Left ventricle myocardium superior (tissue), 1 donor: Measurements from ENCODE around the gene VPS13D. TPM values are rescaled to one million over a fixed set of nuclear protein-coding genes. Genes with fewer than 3 reads are reported as not detected.
"Not testable (repeated sequence)": the region's sequence is repeated elsewhere in the genome, so short reads cannot be mapped to it uniquely, and the experiment has no call there.

ENCODE experiments used
- ATAC-seq: fragments of 200-7000 bp; cut with Tn5 transposase; one replicate; pipeline ENCODE4 v1.9.1; 2020; ENCODE audit warnings: mild to moderate bottlenecking, moderate library complexity
- DNase-seq: peaks from one replicate; pipeline ENCODE4 v3.0.0-alpha.2; 2020
- intact Hi-C: fragments of 100-400 bp; cut with micrococcal nuclease; formaldehyde crosslinking; loops from one replicate; pipeline ENCODE4 v1.11.0; 2022
- total RNA-seq: library from RNA; stranded (reverse); fragmentation: NEBNext Ultra II Directional; extraction: Animal tissue kit (Norgen Biotek cat#: 25700); gene quantifications from one replicate; pipeline ENCODE4 v1.2.1, GENCODE V29; 2021
- donor health status: DM: no; HTN: yes; CAD: no; lungs with severe emphysema.

Gene VPS13D
- total RNA-seq, 1 donor from 2014 or later, result 112 TPM

DNA sequence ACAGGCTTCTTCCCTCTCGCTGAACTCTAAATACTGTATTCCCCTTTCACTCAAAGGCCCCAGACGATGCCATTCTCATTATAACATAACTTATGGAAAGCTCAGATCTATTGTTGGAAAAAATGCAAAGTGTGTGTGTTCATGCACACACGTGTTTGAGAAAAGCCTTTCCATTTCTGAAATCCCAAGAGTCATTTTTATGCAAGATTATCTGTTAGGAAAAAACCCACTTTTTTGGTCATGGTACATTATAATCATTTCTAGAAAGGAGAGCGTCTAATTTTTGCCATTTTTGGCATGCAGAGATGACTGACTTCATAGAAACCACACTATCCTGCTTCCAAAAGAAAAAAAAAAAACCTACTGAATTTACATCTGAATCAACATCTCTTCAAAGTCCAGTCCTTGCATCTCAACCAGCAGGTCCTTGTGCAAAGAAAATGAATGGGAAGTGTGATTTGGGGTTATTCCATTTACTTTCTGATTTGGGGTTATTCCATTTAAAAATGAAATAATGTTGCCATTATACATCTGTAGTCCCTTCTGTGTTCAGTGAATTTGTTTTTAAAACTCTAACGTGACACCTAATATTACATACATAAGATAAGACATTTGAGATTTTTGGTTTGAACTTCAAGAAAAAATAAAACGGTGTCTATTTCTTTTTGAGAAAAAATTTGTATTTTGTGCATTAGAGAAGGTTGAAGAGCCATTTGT is 237.9 kb downstream of the VPS13D start:
- ATAC-seq, result no peak
- intact Hi-C loops, result no loop called here
- DNase-seq, result no peak

DNA sequence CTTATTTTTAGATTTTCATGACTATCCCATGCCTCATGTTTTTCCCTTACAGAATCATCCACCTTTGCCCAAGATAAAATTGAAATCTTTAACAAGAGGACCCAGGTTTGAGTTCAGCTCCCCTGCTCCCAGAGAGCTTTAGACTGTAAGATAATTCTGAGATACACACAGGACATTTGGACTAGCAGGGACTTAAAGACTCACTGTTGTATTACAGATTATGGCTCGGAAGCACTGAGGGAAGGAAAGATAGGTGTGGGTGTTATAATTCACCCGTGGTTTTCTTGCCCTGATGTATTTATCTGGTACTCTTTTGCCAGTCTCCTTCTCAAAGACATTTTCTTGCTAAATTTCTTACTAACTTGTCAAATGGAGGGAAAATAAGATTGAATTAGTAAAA is 238.5 kb downstream of the VPS13D start:
- ATAC-seq, result no peak
- intact Hi-C loops, result no loop called here
- DNase-seq, result no peak

DNA sequence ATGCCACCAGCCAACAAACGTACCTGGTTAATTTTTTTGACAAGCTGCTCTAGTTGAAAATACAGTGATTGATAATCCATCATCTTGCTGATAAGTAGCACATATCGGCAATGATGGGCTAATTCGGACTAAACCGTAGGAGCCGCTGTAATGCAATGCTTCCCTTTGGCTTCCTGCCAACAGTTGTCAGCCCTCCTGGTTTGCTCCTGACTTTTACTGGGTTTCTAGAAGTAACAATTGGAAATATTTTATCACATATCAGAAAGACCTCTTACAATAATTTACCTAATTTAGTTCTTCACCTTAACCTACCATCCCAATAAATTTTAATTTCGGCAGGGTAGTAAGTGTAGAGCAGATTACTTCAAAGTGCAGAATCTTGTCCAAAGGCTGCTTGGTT is 239.7 kb downstream of the VPS13D start:
- DNase-seq (no peak), ATAC-seq (no peak)
- intact Hi-C loops, result no loop called here

DNA sequence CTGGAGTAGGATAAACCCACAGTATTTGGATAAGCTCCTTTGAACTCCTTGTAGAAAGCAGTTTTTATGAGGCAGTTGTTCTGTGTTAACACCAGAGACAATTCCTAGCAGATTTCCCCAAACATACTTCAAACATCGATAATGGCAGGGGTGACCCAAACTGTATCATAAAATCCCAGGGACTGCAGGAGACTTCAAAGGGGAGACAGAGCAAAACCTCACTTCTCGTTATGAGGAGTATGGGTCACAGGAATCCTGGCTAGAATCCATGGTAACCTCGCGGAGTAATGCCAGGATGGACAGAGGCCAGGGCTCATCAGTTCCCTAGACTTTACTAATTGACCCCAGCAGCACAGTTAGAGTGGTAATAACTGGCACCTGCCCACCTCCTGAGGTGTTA is 240.2 kb downstream of the VPS13D start:
- DNase-seq (no peak), ATAC-seq (no peak)
- intact Hi-C loops, result no loop called here

DNA sequence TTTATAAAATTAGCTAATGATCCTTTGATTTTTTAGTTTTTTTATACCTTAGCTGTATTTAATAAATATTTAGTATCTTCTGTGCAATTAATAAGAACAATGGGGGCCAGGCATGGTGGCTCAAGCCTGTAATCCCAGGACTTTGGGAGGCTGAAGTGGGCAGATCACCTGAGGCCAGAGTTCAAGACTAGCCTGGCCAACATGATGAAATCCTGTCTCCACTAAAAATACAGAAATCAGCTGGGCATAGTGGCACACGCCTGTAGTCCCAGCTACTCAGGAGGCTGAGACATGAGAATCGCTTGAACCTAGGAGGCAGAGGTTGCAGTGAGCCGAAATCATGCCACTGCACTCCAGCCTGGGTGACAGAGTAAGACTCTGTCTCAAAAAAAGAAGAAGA is 241.1 kb downstream of the VPS13D start:
- DNase-seq, intact Hi-C loops, ATAC-seq: not testable (repeated sequence)

DNA sequence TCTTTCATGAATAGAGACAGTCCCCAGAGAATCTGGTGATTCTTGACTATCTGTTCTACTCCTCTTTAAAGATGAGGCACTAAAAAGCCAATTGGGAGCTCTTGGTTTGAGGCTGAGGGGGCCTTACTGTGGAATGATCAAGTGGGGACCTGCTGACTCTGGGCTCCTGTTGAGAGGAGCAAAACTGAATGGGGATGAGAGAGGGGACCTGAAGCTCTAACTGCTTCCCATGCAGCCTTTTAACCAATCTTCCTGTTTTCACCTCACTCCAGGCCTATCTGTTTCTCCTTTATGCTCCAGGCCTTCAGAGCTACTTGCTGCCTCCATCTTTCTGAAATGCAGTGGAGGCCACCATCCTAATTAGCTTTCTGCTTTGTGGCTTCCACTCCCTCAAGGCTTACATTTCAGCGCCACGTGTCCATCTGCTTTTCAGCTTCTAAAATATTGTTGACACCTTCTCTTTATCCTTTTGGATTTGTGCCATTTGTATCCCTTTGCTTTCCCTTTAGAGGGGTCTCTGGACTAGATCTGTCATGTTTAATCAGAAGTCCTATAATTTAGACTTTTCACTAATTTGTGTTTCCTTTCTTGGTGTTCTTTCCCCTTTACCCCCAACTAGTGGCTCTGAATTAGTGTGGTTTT is 242.4 kb downstream of the VPS13D start:
- DNase-seq, result no peak
- intact Hi-C loops, result no loop called here
- ATAC-seq, result no peak

DNA sequence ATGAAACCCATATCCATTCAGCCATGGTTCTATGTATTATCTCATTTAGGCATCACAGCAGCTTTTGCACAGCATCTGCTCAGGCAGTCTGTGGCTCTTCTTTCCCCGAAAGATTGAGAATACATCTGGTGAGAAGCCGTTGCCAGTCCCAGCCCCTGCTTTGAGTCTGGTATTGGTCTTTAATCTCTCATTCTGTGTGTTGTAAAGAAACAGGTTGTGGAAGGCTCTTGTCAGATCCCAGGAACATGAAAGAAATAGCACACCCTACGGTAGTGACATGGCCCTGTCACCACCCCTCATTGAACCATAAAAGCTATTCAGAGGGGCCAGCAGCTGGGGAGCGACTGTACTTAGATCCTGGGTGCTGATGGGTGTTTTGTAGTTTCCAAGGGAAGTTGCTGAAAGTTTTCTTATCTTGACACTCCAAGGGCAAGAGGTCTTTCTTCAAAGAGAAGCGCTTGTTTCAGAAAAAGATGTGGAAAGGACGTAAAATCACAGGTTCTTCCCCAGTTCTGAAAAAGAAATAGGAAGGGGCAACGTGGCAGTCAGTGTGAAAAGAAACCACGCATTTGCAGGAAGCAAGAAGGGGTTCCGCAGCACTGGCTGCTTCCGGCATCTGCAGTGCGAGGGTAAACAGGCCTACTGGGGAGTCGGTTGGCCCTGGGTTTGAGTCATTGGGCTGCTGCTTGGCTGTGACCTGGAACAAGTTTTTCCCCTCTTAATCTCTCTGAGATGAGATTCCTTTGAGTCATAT is 243.1 kb downstream of the VPS13D start:
- DNase-seq (peak; percentile 36), ATAC-seq (peak; percentile 7)
- intact Hi-C loops, result no loop called here

DNA sequence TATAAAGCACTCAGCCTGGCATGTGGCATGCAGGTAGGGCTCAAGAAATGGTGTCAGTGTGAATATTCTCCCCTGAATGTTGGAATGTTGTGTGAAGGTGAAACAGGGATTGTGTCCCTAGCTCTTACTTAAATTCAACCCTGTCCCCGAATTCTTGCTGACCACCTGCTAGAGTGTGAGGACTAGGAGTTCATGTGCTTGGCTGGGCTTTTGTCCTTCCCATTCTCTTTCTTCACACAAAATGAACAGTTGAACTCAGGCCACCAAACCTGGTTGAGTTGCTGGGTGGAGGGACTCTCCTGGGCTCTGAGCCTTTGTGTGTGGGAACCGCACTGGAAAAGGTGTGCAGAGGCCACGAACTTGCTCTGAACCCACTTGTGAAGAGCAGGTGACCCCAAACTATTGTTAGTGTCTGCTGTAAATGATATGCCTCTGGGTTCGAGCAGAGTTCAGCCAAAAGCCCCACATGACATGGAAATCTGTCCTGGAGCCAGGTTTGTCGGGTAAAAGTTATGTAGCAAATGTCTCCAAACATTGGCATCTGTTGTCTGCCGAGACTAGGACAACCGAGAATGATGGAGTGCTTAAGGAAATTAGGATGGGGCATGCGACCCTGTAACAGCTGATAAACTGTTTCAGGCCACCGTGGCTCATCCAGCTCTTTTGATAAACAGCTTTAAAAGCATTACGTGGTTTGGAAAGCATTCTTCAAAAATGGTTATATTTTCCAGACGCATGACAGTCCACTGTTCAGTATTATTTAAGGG is 243.9 kb downstream of the VPS13D start:
- peak; percentile 55 for DNase-seq
- intact Hi-C loops, result no loop called here
- ATAC-seq, result peak; percentile 68

DNA sequence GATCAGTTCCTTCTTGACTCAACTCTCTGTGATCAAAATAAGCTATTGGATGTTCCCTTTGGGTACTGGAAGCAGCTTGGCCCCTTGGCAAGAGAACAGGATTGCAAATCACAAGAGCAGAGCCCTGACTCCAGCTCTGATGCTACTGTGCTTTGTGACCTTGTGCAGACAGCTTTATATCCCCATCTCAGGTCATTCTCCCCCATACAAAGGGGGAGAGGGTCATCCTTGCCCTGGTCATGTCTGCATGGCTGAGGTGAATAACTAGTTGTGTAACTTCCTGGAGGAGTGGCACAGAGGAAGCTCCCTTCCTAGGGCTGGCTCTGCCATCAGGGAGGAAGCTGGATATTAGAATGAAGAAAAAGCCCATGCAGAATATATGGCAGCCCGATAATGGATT is 245.3 kb downstream of the VPS13D start:
- intact Hi-C loops, result no loop called here
- DNase-seq (no peak), ATAC-seq (peak; percentile 24)

DNA sequence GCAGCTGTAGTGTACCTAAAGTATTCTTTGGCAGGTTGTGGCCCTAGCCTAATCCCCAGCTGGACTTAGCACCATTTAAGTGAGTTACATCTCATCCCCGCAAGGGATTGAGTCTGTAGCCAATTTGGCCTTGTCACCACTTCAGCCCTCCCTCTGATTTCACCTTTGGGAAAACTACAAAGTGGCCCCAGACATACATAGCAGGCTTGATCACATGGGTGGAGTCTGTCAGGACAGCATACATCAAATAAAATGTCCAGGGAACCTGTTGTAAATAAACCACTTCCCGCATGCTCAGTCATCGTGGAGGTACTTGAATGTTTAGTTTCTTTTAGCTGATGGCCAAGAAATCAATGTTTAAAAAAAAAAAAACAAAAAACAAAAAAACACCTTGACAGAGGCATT is 245.7 kb downstream of the VPS13D start:
- intact Hi-C loops, result no loop called here
- peak; percentile 53 for ATAC-seq

DNA sequence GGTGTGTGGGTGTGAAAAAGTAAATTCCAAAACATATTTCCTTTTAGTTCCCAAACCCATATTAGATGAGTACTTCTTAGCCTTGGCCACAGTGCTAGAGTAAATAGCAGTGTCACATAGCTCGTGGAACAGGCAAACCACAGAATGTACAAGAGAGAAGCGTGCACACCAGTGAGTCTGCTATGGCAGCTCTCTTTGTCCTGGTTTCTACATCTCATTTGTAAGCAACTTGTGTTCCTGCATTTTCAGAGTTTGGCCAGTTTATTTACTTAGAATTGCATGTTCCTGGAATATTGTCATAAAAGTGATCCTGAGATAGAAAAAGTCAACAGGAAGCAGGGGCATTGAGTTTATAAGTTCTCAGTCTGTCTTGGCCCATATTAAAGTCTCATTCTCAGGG is 246.1 kb downstream of the VPS13D start:
- intact Hi-C loops, result no loop called here
- ATAC-seq (no peak), DNase-seq (no peak)

More for the DNA sequence above, 245.7 kb downstream of the VPS13D start:
- DNase-seq, result no peak

DNA sequence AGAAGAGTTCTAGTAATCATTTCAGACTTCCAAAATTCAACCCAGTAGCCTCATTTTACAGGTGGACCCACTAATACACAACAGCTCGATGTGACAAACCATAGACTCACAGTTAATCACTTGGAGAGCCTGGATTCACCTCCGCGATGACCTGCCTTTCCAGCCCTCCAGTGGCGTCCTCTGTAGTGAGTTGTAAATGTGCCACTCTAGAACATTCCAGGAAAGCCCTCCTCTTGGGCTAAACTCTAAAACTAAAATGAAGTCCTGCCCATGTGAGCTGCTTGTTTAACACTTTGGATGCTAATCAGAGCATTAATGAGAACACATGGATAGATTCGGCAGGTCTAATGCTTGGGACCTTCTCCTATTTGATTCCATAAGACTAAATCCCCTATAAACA is 247.5 kb downstream of the VPS13D start:
- intact Hi-C loops, result no loop called here
- no peak for DNase-seq
- ATAC-seq, result no peak

DNA sequence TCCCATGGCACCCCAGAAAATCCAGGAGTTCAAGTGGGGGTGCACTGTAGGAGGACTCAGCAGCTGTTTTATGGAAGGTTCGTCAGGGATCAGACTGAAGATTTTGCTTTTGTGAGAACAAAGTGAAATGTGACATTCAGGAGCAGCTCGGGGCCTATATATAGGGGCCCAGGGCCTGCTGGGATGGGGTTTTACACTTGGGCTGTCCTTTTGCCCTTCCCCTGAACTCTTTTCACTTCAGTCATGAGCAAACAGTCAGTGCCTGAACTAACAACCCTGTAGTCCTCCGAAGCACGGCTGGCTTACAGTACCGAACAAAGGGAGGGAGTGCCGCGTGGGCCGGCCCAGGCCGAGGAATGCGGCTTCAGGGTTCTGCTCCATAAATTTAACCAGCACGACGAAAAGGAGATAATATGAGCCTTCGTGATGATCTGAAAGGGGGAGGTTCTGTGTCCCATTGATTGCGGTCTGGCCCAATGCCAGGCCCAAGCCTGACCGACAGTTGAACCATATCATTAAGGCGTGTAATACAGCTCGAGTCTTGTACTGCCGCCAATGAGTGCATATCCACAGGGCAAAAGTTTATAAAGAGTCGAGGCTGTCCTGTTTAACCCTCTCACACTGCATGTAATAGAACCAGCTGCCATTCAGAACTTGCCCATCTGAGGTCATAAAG is 248.2 kb downstream of the VPS13D start:
- intact Hi-C loops, result no loop called here
- peak; percentile 67 for ATAC-seq
- DNase-seq, result peak; percentile 88

DNA sequence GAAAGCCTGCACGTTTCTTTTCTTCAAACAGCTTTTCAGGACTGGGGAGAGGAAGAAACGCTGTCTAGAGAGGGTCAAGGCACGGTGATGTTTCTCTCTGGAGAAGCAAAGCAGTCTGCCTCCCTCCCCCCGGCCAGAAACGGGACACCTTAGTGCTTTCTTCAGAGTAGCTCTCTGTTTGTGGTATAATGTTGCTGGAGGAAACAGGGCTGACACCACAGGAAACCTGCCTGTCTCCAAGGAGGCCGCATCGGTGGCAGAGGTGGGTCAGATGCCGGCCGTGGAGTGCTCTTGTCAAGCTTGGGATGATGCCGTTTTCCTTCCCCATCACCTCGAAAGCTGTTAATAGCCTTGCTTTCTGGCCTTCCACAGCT is 248.8 kb downstream of the VPS13D start:
- ATAC-seq (no peak), DNase-seq (no peak)
- intact Hi-C loops, result no loop called here

DNA sequence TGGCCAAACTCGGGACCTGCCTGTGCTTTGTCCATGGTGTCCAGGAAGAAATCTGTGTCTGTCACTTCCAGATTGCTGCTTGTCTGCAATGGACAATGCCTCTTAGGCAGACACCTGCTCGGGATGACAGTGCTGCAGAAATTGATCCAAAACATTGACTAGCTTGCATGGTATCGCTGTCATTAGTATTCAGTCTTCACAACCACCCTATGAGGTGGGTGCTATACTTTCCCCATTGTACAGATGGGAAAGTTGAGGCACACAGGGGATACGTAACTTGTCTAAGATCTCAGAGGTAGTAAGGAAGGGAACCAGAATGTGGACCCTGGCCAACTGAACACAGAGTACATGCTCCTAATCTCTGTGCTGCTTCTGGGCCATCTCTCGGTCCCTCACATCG is 249.5 kb downstream of the VPS13D start:
- ATAC-seq (no peak), DNase-seq (no peak)
- intact Hi-C loops, result no loop called here

DNA sequence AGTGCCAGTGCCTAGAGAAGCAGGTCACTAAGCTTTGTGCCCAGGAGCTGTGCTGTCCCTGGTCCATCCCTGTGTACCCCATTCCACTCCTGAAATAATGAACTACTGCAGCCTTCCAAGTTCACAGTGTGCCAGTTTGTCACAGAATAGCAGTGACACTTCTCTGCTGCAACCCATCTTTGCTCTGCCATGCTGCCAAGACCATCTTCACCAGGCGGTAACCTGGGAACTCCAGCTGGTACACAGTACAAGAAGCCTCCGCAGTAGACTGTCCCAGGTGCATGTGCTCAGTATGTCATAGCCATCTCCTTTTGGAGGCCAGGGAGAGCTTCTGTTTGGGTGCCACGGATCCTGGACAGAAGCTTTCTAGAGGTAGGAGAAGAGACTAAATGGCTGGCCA is 250.2 kb downstream of the VPS13D start:
- ATAC-seq (peak; percentile 7), DNase-seq (no peak)
- intact Hi-C loops, result no loop called here

DNA sequence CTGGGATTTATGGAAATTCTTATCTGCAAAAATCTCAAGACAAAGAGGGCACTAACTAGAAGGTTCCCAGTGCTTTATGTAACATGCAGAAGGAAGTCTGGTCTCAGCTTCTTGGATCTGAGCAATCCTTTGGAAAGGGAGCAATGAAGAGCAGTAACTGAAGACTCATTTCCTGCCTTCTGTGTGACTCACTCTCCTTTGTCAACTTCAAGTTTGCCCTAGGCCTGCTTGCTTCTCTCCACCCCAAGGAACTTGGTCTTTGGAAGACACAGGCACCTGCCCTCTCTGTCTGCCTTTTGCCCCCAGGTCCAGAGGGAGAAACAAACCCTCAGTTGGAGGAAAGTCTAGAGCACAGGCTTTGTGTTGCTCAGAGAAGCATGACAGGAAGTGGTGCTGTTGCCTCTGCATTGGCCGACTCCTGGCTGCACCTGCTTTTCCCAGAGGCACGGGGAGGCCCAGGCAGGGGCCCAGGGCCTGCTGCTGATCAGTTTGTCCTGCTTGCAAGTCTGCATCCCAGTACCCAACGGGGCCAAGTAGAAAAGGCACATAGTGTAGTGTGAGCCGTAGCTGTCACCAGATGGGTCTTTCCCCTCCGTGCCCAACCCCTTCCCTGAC is 251.0 kb downstream of the VPS13D start:
- ATAC-seq (peak; percentile 14), DNase-seq (no peak)
- intact Hi-C loops, result no loop called here

DNA sequence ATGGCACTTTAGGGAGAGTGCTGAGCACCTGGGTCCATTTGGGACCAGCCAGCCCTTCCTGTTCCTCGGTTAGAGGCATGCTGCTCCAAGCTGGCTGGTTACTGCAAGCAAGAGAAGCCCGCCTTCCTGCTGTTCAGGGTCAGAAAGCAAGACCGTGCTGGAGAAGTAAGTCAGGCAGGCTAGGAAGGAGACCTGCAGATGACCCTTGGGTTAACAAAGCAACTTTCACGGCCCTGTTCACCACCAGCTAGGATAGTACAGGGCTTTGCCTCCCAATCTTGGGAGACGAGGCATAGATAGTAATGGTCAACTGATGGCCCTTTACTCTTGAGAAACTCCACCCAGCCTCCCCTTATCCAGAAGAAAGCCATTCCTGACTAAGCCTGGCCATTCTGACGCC is 252.1 kb downstream of the VPS13D start:
- intact Hi-C loops, result no loop called here
- DNase-seq, result no peak
- no peak for ATAC-seq

DNA sequence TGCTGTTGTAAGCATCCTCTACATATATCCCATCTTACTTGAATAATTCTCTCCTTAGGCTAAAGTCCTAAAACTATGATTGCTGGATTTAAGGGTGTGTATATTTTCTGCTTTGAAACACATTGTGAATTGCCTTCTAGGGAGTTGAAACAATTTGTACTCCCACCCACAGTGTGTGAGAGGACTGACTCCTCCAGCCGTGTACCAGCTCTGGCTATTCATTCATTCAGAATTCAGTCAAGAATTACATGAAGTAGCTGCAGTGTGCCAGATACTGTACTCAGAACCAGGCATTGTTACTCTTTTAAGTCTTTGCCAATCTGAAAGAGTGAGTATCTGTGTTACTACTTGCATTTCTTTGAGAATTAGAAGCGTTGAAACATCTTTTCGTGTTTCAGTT is 253.2 kb downstream of the VPS13D start:
- intact Hi-C loops, result no loop called here
- DNase-seq (no peak), ATAC-seq (no peak)
